ENCODE results near the gene SPATA4.

Gene SPATA4

GRCh38 chr4:176210579-176211296 is 15.4 kb upstream of the SPATA4 start:
- DNase-seq (ENCODE audit: low read depth): no peak
- TF ChIP-seq CTCF (IDR thresholded peaks at IDR 0.05; ENCODE audit: control insufficient read depth, extremely low read depth, insufficient read depth): no peak

DNA sequence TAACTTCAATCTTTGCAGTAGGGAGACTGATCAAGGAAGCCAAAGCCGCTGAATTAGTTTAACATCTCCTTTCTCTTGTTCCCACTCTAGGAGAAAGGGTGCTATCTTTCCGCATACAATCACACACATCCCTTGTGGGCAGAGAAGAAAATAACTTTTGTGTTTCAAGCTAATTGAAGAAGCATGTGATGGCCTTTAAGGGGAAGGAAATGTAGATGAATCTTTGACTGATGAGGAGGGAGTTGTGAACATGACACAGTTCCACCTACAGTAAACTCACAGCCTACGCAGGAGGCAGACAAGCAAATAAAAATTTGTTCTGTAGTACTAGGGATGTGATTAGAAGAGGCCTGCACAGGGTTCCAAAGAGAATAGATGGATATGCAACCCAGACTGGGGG is 14.7 kb upstream of the SPATA4 start:
- H3K4me3 ChIP-seq (ENCODE audit: low read depth, low read length): no peak overlapping the region
- no peak for DNase-seq (ENCODE audit: low read depth)
- no peak for TF ChIP-seq CTCF (IDR thresholded peaks at IDR 0.05; ENCODE audit: control insufficient read depth, extremely low read depth, insufficient read depth)

More at GRCh38 chr4:176210579-176211296, 15.4 kb upstream of the SPATA4 start:
- H3K4me3 ChIP-seq (ENCODE audit: low read depth, low read length): no peak overlapping the region

GRCh38 chr4:176209535-176209934 is 14.2 kb upstream of the SPATA4 start:
- TF ChIP-seq CTCF (IDR thresholded peaks at IDR 0.05; ENCODE audit: control insufficient read depth, extremely low read depth, insufficient read depth): no peak
- DNase-seq (ENCODE audit: low read depth): no peak
- no peak overlapping the region for H3K4me3 ChIP-seq (ENCODE audit: low read depth, low read length)

DNA sequence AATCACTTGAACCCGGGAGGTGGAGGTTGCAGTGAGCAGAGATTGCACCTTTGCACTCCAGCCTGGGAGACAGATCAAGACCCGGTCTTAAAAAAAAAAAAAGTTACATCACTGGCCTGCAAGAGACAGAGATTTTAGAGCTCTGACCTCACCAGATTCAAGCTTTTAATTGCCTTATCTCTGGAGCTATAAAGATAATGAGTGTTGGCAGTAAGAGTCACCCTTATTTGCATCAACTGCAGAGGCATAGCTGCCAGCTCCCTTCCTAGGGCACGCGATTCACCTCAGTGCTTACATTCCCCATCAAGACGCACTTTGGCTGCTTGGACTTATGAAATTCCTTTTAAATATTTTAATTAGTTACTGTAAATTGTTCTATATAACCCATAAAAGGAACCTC is 12.5 kb upstream of the SPATA4 start:
- DNase-seq (ENCODE audit: low read depth): peak; percentile 54
- no peak for TF ChIP-seq CTCF (IDR thresholded peaks at IDR 0.05; ENCODE audit: control insufficient read depth, extremely low read depth, insufficient read depth)
- no peak overlapping the region for H3K4me3 ChIP-seq (ENCODE audit: low read depth, low read length)

- DNase-seq (ENCODE audit: low read depth): no peak
- H3K4me3 ChIP-seq (ENCODE audit: low read depth, low read length): no peak overlapping the region
- no peak for TF ChIP-seq CTCF (IDR thresholded peaks at IDR 0.05; ENCODE audit: control insufficient read depth, extremely low read depth, insufficient read depth)
Measured at GRCh38 chr4:176205299-176205698, 9.9 kb upstream of the SPATA4 start.

GRCh38 chr4:176198316-176198903 is 3.0 kb upstream of the SPATA4 start:
- no peak for DNase-seq (ENCODE audit: low read depth)
- no peak for TF ChIP-seq CTCF (IDR thresholded peaks at IDR 0.05; ENCODE audit: control insufficient read depth, extremely low read depth, insufficient read depth)

DNA sequence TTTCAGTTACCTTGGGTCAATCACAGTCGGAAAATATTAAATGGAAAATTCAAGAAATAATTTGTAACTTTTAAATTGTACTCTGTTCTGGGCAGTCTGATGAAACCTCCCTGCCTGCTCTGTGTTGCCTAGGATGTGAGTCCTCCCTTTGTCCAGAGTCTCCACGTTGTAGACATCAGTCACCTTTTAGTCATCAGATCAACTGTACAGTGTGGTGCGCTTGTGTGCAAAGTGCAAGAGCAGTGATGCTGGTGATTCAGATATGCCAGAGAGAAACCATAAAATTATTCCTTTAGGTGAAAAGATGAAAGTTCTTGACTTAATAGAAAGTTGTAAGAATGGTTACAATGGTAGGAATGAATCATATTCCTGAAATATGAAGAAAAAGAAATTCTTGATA is 1.4 kb downstream of the SPATA4 start:
- TF ChIP-seq CTCF (IDR thresholded peaks at IDR 0.05; ENCODE audit: control insufficient read depth, extremely low read depth, insufficient read depth): no peak
- no peak for DNase-seq (ENCODE audit: low read depth)
- no peak overlapping the region for H3K4me3 ChIP-seq (ENCODE audit: low read depth, low read length)

More at GRCh38 chr4:176198316-176198903, 3.0 kb upstream of the SPATA4 start:
- no peak overlapping the region for H3K4me3 ChIP-seq (ENCODE audit: low read depth, low read length)

All from LNCaP clone FGC (cell line).